ENCODE data around the gene SRP14. TPM values are rescaled to one million over a fixed set of nuclear protein-coding genes. Genes with fewer than 3 reads are reported as not detected.
"Not testable (repeated sequence)": the region's sequence is repeated elsewhere in the genome, so short reads cannot be mapped to it uniquely, and the experiment has no call there.

Gene SRP14
- polyA plus RNA-seq, 5 donors, result 506 to 659 (median 563) TPM

DNA sequence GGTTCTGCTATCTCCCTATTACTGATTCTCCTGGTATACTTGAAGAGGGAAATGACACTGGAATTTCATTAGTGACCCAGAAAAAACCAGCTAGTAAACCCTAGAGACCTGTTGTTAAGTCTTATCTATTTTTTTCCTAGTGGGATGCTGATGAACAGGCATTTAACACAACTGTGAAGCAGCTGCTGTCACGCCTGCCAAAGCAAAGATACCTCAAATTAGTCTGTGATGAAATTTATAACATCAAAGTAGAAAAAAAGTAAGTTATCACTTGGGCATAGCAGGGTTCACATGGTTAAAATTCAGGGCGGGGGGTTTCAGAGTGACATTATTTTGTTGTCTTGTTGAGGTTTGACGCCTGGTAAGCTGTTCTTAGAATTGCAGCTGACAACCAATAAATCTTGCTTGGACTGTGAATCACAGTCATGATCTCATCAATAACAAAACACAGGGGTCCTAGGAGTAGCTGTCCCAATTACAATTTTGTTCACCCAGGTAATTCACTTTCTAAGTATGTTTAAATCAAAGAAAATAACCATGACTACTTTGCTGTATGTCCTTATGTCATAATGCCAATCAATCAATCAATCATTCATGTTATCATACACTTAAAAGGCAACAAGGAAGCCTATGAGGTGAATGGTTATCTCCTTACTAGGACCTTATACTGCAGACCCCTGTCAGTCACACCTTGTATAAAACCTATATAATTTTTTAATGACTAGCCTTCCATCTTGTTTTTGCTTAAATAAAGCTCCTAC is 4.6 kb downstream of the SRP14 start:
- DNase-seq, result no peak

DNA sequence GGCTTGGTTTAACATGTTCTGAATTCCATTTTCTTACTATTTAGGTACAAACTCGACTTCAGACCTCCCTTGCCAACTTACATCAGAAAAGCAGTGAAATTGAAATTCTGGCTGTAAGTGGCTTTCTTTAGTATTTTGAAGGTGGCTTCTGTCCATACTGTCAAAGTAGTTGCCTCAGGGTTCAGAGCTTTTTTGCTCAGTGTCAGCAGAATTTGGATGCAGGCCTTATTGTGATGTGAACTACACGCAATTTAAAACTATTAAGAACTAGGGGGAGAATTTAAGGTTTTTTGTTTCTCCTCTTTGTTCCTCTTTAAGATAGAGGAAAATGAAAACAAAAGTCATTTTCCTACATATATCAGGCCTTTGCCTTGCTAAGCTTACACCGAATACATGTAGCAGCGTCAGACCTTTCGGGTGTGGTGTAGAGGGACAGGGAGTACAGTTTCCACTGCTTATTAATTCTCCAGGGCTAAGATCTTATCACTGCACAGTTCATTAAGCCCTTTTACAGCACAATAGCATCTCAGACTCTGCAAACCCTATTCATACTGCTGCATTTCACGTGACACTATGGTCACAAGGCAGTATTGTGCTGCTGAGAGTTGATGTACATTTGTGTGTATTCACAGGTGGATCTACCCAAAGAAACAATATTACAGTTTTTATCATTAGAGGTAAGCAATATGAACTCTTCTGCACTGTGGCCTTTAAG is 6.7 kb downstream of the SRP14 start:
- DNase-seq, result no peak

DNA sequence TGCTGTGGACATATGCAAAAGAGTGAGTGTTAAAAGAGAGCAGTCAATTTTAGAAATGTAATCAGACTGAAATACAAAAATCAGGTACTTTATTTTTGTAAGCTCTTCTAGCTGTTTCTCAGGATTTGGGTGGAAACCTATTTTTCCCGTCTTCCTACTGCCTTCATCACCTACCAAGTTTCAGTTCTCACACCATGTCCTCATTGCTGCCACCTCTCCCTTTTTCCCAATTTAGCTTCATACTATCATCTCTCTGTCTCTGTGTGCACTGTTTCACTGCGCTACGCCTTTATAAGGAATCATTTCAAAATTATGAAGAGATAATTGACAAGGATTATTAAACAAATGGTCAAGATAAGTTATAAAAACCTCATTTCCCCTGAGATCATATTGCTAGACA is 7.7 kb downstream of the SRP14 start:
- DNase-seq, result no peak

DNA sequence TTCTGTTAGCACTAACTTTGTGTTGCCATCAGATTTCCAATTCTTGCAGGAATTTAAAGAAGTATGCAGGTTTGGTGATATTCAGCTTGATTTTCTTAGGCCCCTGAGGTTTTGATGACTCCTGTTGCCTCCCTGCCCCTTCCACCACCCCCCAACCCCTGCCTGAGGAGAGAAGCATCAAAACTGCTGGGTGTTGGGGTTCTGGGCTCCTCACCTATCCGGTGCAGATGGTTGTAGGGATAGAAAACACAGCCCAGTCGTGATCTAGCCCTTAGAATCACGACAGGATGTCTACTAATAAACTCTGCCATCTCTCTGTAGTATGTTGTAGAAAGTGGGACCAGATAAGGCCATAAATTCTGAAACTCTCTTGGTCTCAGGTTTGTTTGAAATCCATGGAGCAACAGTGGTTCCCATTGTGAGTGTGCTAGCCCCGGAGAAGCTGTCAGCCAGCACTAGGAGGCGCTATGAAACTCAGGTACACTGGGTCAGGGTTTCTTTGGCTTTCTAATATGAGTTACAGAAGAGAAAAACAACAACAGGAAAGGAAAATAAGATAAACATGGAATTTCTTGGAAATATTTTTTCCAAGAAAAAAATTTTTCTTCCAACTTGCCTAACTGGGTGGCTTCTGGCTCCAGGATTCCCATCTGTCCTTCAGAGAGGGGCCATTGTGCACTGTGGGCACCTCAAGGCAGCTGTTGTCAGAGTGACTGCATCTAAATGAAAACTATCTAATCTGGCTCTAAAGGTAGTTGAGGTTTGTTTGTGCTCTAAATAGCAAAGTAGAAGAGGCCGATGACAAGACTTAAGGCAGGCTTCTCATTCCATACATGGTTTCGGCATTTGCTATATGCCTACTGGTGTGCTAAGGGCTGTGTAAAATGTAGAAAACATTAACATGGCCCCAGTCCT is 8.7 kb downstream of the SRP14 start:
- no peak for DNase-seq

DNA sequence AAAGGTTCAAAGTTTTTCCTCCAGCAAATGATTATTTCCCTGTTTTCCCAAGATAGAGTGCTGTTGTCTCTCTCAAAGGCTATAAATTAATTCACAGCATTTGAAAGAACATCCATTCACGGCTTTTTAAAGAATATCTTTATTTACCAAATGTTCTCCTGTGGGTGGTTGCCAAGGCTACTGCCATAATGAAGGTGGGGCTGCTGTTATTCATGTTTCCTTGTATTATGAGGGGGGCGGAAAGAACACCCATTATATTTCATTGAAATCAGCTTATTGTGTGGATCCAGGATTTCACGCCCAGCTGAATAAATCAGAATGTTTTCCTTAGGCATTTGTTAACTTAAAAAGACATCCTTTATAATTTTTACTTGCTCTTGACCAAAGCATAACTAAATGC is 10.1 kb downstream of the SRP14 start:
- no peak for DNase-seq

DNA sequence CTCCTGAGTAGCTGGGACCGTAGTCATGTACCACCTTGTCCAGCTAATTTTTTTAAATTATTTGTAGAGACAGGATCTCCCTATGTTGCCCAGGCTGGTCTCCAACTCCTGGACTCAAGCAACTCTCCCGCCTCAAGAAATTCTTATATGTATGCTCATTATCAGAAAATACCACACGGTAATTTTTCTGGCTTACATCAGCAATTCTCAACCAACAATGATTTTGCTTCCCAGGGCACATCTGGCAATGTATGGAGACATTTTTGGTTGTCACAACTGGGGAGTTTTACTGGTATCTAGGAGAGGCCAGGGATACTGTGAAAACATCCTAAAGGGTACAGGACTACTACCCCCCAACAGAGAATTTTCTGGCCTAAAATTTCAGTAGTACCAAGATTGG is 10.8 kb downstream of the SRP14 start:
- no peak for DNase-seq

DNA sequence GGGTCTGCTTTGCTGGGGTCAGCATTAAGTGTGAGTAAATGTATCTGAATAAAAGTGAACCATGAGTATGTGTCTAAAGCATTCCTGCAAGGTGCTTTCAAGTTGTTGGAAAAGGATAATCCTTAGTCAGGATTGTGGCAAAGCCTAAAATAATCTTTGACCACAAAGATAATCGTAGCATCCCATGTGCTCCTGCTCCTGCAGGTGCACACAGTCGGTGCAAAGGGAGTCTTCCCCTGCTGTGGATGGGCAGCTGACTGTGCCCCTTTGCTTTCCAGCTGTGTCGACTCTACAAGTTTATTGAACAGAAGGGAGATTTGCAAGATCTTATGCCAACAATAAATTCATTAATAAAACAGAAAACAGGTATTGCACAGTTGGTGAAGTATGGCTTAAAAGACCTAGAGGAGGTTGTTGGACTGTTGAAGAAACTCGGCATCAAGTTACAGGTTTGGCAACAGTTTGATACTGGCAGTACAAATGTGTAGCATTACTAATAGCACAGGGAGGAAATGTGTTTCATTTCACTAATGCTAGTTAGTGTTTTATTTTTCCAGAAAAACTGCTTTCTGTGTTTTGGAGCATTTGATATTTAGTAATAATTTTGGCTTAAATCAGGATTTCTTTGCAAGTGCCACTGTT is 22.6 kb downstream of the SRP14 start:
- DNase-seq, result no peak

DNA sequence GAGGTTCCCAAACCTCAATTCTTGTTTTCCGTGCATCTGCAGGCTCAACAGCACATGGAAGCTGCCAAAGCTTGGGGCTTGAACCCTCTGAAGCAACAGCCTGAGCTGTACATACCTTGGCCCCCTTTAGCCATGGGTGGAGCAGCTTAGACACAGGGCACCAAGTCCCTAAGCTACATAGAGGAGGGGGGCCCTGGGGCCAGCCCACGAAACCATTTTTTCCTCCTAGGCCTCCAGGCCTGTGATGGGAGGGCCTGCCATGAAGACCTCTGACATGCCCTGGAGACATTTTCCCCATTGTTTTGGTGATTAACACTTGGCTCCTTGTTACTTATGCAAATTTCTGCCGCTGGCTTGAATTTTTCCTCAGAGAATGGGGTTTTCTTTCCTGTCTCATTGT is 24.6 kb downstream of the SRP14 start:
- no peak for DNase-seq

DNA sequence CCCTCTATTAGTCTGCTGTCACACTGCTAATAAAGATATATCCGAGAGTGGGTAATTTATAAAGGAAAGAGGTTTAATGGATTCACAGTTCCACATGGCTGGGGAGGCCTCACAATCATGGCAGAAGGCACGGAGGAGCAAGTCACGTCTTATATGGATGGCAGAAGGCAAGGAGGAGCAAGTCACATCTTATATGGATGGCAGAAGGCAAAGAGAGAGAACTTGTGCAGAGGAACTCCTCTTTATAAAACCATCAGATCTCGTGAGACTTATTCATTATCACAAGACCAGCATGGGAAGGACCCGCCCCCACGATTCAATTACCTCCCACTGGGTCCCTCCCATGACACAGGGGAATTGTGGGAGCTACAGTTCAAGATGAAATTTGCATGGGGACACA is 25.6 kb downstream of the SRP14 start:
- not testable (repeated sequence) for DNase-seq

DNA sequence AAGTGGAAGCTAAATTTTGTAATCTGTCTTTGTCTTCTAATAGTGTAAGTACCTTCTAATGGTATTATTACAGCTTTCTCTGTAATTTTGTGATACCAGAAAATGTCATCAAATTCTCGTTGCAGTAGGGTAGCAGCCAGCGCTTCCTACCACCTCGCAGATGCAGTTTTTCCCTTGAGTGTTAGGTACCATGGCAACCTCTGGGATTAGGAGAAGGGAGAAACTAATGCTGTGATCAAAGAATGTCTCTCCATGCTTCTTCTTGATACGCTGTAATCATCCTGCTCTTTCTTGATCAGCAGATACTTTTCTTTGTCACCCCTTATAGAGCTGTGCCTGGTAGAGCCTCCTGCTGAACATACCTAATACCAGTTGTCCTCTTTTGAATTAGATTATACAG is 27.7 kb downstream of the SRP14 start:
- DNase-seq, result no peak

DNA sequence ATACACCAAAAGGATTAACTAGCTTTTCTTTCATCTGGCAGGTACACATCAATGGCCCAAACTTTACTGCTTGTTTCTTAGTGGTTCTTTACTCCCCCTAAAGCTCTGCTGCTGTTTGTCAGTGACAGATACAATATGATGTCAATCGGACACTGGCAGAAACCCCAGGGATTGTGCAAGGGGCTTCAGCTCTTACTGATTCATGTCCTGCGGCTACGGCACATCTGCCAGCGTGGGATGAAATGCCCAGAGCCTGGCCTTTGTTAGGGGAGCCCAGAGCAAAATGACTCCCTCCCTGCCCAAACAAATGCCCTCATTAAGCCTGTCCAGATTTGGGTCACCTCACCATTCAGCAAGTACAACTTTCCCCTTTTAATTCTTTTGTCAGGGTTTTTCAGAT is 28.3 kb downstream of the SRP14 start:
- DNase-seq, result peak; percentile 48 to 66

DNA sequence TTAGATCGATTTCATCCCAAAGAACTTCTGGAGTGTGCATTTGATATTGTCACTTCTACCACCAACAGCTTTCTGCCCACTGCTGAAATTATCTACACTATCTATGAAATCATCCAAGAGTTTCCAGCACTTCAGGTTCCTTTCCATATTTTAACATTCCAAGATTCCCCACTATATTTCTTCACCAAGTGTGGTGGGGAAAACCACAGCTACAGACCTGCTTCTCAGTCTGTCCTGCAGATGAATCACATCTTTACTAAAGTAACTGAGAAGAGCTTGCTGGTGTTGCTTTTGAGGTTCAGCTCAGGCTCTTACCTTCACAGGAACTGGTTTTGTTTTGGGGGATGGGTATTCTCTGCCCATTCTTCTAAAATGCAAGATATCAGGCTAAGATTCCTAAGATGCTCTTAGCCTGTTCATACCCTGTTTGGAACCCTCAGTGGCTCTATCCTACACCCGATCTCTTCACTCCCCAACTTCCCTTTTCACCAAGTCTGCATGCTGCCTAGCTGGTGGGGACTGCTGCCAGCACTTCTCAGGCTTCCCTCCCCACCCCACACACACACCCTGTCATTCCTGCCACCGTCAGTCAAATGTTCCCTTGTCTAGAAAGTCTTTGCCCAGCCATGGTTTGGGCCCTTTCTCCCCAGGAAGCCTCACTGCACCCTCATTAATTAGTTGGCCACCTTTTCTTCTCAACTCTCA is 30.8 kb downstream of the SRP14 start:
- no peak for DNase-seq

DNA sequence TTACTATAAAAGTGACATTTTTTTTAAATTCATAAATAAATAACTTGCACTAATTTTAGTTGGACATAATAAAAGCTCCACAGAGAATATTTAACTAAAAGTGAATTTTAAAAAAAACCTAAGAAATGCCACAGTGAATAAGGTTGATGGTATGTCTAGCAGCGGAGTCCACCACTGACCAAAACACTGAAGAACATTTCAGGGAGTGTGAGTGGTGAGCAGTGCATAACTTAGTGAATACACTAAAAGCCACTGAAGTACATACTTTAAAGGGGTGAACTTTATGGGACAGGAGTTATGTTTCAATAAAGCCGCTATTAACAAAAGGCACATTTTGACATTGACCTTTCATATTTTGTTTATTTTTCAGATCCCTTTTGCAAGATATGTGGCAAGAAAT is 32.3 kb downstream of the SRP14 start:
- no peak for DNase-seq

DNA sequence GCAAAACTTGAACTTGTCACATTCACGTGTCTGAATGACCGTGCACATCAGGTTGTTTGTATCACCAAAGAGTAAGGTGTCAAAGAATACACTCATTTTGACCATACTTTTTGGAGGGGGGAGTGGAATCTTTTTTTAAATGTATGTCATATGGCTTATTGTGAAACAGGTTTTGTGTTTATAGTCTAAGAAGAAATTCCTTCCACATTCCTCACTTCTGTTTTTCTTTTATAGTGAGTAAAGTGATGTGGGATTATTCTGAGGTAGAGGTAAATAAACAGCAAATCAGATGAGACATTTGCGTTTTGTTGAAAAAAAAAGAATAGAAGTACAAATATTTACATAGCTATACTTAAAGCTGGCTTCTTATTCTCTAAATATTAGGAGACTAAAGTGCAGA is 33.0 kb downstream of the SRP14 start:
- DNase-seq, result no peak

DNA sequence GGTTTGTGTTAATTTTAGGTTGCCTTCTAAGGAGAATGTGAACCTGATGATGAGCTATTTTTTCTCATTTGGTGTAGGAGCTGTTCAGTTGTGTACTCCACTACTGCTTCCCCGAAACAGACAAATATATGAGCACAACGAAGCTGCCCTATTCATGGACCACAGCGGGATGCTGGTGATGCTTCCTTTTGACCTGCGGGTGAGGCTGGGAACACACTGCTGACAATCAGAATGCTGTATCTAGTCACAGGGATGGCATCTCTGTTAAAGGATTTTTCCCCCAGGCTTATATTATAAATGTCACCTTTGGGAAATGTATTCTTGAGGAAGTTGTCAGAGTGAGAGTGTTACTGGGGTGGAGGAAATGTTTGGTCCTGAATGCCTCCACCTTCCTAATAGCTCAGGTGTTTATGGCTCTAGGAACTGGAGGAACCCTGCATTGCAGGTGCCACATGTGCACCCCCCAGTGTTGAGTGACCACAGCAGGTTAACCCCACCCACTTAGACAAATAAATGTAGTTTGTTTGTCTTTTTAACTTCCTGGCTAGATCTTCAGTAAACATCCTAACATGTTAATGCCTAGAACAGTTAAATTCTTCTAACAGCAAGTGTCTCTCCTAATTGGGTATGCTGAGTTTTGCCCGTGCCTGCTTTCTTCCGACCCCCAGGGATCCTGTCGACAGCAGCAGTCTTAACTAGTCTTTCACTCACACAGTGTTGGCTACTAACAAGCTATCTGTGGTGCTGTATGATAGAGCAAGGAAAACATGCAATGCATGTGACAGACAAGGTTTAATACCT is 35.7 kb downstream of the SRP14 start:
- DNase-seq, result no peak

DNA sequence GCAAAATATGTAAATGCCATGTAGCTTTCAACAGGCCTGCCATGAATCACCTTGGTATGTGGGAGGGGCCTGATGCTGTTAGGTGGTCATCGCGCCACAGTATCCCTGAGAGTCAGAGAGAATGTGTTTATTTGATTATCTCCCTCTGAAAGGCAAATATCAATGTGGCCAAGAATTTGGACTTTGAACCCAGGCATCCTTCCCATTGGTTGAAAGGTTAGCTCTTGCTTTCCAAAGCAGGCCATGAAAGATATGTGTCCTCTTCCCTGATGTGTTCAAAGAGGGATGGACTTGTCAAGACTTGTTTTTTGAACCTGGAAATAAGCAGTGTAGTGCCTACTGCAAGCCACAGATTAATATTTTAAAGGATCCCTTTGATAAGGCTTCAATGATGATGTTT is 36.7 kb downstream of the SRP14 start:
- DNase-seq, result no peak

DNA sequence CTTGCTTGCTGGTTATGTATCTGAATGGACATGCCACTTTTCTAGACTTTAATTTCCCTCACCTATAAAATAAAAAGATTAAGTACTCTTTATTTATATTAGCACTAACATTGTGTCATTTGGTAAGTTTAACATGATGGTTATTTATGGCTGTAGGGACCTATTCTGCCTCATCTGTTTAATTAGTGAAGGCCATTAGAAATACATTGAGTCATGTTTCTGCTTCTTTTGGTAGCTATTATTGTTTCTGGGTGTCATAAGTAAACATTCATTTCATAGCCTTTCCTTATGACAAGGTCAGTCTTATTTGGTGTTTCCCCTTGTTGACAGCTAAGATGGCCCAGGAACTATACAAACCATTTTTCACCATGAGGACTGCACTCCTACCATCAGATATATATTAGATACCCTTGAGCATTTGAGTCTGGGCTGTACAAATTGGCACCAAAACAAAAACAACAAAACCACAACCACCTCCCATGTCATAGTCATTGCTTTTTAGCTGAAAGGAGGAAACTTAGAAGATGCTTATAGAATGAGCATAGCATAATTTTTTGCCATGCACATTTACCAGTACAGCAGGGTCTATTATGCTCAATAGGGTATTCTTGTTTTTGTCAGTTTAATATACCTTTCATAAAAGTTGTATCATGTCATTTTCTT is 39.3 kb downstream of the SRP14 start:
- DNase-seq, result no peak

DNA sequence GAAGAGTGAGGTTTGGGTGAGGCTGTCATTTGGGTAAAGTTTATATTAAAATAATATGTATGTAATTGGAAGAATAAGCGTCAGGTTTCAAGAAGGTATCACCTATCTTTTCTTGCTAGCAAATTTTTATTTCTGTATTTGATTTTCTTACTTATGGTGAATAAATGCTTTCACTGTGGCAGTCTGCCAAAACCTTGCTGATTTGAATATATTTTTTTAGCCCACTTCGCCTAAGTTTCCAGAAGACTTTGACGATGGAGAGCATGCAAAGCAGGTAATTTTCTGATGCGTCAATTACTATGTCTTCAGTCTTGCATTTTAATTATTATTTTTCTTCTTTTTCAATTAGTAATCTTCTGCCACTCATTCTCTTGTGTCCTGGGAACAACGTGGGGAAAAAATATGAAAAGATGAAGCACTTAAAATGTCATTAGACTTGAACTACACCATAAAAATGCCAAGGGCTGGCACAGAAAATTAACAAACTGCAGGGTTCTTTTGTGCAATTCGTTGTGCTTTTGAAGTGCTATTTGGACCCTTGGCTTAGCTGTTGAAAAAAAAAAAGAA is 40.4 kb downstream of the SRP14 start:
- no peak for DNase-seq

DNA sequence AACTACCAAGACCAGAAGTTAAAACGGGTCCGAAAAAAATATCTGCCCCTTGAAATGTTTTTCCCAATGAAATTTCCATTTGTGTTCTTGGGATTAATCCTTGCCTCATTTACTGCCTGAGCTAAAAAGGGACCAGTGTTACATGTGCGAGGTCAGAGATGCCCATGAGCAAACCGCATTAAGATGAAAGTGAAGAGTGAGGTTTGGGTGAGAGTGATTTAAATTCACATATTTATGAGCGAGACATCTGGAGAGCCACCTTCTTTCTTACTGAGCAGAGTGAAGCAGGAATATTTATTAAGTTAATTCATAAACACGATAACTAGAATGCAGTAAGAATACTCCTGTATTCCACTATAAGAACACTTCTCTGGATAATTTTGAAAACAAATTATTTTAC is 41.3 kb downstream of the SRP14 start:
- no peak for DNase-seq

DNA sequence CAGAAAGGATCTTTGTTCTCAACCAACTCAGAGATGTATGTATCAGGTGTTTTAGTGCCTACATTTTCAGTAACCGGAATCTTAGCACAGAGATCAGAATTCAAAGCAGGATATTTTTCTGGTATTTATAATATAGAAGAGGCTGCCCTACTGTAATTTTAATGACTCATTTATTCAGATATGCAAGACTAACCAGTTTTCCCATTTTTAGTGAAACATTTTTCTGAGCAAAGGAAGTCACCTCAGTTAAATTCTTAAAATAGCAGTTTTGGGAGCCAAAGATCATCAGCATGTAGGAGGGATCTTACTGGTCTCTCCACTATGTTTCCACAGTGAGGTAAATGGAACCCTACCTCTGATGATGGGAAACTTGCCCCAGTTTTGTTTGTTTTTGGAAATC is 42.0 kb downstream of the SRP14 start:
- no peak for DNase-seq

Data from right lung (tissue), 5 donors.